Posterior cingulate gyrus (tissue), 11 donors: Measurements from ENCODE around the gene LMF1.

Source experiments
- DNase-seq, 10 donors: peaks; one replicate each; pipeline versions ENCODE4 v3.0.0 to v3.0.0-alpha.2; 2020 to 2021; ENCODE audit warnings: mixed read lengths in 3 of 10
- intact Hi-C: fragments of 100-400 bp; cut with DNase I; formaldehyde crosslinking; loops from one replicate; pipeline ENCODE4 v1.15.1; 2023

The LMF1 gene

DNA sequence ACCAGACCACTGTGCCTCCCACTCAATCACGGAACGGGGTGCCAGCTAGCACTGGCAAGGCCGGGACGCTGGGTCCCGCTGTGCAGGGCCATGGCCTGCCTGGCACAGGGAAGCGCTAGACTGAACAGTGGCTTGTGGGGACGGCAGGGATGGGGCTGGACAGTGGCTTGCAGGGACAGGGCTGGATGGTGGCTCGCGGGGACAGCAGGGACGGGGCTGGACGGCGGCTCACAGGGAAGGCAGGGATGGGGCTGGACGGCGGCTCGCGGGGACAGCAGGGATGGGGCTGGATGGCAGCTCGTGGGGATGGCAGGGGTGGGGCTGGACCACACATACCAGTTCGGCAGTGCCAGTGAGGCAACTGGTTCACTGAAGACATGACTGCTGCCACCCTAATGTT lies 32.6 kb downstream of the LMF1 start:
- intact Hi-C loops, result no loop called here
- DNase-seq, result peak in 4 of 10 donors; percentile 29 to 85 (median 58)

DNA sequence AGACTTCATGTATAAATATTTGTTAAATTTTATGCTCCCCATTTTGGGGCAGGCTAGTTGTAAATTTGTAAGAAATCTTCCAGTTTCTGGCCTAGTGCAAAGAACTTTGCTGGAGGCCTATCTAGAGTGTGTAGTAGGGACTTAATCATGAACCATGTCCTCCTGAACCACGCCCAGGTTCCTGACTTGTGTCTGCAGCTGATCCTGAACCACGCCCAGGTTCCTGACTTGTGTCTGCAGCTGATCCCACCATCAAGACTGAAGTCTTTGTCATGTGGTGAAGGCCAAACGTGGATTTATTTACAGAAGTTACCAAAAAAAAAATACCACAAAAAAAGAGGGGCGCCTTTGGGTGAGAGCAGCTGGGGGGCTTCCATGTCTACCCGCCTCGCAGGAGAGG lies 33.1 kb downstream of the LMF1 start:
- no peak for DNase-seq
- intact Hi-C loops, result no loop called here

DNA sequence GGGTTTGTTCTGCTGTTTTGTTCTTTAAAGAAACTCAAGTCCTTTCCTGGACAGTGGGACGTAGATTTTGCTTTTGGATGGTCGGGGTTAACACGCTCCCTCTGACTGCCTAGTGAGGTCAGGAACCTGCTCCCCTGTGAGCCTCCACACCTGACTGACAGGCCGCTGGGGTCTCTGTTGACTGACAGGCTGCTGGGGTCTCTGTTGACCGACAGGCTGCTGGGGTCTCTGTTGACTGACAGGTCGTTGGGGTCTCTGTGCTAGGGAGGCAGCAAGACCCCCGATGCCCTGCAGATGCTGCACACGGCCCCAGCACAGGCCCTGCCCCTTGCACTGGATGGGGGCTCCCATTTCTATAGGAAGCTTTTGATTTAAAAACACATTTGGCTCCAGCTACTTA lies 33.5 kb downstream of the LMF1 start:
- intact Hi-C loops, result no loop called here
- DNase-seq, result peak in 2 of 10 donors; percentile 49 to 57

DNA sequence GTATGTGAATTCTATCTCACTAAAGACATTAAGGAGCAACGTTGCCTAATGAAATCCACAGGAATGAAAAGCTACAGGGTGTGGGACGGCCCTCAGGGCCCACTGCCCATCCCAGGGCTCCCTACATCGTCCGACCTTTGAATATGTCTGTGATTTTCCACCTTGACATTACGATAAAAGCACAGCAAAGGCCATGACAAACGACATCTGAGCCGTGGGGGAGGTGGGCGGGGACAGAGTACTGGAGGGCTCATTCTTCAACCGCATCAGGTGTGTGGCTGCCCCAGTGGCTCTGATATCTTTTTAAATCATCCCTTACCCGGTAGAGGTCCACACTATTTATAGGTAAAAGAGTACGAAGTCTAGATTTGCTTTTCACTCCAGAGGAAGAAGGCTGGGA lies 35.1 kb downstream of the LMF1 start:
- intact Hi-C loops, result no loop called here
- DNase-seq, result peak in 2 of 10 donors; percentile 24 to 31

DNA sequence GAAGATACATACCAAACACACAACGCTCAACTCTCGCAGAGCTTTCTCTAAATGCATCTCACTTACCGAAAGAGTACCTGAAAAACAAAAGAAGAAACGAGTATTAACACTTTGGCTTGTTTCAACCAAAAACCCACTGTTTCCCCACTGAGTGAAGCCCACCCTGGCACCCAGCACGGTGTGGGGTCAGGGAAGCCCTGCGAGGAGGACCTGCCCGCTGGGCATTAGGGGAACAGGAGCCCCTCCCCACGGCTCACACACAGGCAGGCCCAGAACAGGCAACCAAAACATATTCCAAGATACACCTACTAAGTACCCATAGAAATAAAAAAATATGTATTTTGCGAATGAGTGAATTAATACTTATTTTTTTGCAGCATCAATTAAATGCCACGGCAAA lies 36.6 kb downstream of the LMF1 start:
- DNase-seq, result peak in 2 of 10 donors; percentile 16 to 25
- intact Hi-C loops, result no loop called here

DNA sequence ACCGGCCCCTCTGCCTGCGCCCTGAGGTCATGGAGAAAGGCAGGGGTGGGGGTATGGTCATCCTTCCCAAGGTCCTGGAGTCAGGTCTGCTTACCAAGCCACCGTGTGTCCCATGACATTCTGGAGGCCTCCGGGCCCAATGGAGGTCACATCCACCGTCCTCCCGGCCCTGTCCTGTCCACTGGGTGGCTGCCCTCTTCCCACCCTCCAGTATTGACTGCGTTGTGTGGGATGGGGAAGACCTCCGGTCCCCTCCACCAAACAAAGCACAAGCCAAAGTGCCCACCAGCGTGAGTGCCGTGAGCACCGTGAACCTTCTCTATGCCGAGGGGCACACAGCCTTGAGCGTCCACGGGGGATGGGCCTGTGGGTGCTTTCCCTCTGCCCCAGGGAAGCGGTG lies 37.2 kb downstream of the LMF1 start:
- intact Hi-C loops, result no loop called here
- peak in 1 of 10 donors; percentile 57 for DNase-seq

DNA sequence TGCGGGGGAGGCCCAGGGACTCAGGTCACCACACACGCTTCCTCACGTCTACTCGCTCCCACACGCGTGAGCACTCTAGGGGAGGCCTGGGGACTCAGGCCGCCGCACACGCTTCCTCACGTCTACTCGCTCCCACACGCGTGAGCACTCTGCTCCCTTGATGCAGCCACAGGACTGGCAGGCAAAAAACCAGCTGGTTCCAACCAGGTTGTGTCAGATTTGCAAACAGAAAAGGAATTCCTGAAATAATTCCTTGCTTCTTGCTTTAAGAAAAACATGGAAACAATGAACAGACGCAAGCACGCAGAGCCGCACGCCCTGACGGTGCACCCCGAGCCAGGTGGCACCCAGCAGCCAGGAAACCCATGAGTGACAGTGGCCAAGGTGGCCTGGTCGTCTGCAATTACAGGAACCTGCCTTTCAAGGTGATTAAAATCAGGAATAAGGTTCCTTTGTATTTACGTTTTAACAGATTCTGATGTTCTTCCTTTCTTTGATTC lies 37.9 kb downstream of the LMF1 start:
- intact Hi-C loops, result no loop called here
- peak in 3 of 10 donors; percentile 24 to 77 (median 62) for DNase-seq

DNA sequence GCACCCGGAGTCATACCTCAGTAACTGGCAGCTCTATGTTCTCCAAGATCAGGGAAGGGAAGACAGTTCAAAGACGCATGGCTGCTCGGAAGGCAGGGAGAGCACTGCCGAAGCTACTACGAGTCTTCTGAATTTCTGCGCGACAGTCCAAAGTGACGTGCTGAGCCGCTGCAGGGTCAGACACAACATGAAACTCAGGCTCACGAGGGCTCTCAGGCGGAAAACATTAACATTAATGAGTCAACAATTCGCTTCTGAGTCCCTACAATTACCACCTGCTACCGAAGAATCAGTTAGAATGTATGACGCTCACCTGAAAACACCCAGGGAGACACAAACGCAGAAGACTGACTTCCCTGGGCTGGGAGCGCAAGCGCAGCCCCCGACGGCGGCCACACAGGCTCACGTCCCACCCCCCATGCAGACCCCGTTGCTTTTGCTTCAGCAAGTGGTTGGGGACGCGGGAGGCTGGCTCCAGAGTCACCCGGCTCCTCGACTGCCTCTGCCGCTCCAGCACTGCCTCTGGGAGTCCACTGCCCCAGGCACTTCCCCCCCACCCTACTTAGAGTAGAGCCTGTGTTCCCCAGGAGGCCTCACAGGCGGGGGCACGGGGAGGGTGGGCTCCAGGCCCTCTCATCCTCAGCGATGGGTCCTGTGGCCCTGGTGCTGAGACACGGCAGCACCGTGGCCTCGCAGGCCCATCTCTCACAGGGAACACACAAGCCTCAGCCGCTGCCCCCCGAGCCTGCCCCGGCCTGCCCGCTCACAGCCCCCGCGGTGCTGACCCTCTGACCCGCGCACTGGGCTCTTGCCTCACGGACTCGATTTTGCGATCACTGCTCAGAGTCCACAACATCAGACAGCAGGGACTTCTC lies 38.9 kb downstream of the LMF1 start:
- DNase-seq, result peak in 2 of 10 donors; percentile 68 to 81
- intact Hi-C loops, result no loop called here

DNA sequence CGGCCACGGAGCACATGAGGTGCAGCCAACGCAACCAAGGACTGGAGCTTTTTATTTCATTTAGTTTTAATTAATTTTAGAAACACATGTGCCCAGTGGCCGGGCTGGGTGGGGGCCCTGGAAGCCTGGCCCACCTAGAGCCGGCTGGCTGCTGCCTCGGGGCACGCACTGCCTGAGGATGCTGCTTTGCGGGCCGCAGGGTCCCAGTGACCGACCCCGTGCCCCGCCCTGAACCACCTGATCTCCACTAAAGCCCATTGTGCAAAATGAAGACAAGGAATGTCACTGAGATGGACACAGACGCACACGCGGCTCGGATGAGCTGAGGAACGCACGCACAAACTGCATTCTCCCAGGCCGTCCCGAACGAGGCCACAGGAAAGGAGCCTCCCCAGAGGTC lies 39.6 kb downstream of the LMF1 start:
- DNase-seq, result peak in 3 of 10 donors; percentile 65 to 74 (median 72)
- intact Hi-C loops, result no loop called here

DNA sequence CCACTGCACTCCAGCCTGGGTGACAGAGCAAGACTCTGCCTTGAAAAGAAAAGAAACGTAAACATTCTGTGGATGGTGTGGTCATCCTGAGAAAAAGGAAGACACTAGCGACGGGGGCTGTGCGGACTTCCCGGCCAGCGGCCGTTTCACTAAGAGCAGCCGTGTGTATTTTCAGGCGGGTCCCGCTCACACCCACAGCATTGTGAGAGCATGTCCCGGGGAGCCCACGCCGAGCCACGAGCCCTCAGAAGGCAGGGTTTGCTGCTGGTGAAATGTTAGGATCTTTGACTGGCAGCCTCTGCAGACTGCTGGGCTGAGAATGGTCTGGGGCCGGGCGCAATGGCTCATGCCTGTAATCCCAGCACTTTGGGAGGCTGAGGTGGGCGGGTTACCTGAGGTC lies 40.3 kb downstream of the LMF1 start:
- intact Hi-C loops, result no loop called here
- peak in 3 of 10 donors; percentile 10 to 61 (median 49) for DNase-seq

DNA sequence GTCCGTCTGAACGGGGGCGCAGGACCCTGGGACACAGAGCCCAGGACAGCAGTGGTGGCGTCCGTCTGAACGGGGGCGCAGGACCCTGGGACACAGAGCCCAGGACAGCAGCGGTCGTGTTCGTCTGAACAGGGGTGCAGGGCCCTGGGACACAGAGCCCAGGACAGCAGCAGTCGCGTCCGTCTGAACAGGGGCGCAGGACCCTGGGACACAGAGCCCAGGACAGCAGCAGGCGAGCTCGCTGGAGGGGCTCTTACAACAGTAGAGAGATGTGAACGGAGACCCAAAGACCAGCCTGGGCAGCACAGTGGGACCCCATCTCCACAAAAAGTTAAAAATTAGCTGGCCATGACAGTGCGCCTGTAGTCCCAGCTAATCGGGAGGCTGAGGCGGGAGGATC lies 40.7 kb downstream of the LMF1 start:
- DNase-seq, result peak in 1 of 10 donors; percentile 26
- intact Hi-C loops, result no loop called here

DNA sequence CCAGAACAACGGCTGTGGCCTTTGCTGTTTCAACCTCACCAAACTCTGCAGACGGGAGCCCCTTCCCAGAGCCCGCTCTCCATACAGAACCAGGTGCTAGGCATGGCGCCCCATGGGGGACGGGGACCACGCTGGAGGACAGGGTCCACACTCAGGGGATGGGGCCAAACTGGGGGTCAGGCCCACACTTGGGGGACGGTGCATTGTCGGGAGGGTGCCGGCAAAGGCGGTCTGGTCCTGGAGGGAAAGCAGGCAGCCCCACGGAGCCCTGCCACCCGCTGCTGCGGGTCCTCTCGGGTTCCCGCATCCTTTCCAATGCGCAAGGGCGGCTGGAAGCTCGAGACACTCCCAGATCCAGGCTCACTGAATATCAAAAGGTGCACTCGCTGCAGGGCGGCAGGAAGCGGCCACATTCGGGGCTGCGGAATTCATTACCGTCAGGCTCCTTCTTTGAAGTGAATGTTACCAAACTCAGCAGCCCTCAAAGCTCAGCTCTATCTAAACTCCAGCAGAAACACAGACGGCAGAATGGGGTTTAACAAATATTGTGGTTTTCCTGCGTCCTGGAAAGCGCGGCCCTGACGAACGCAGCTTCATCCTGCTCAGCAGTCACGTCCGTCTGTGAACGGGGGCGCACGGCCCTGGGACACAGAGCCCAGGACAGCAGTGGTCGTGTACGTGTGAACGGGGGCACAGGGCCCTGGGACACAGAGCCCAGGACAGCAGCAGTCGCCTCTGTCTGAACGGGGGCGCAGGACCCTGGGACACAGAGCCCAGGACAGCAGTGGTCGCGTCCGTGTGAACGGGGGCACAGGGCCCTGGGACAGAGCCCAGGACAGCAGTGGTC lies 41.3 kb downstream of the LMF1 start:
- intact Hi-C loops, result no loop called here
- DNase-seq, result peak in 3 of 10 donors; percentile 32 to 78 (median 70)

DNA sequence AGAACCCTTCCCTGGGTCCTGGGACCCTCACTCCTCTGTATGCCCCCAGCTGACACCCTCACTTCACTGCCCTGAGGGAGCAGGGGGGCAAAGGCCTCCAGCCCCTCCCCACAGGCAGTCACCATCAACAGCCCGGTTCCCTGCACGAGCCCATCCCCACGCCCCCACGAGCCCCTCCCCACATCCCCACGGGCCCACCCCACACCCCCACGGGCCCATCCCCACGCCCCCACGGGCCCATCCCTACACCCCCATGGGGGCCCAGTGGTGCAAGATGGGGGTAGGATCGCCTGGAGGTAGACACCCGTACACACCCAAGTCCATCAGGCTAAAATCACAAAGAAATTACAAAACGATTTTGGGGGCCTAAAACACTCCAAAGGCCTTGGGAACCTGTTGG lies 42.3 kb downstream of the LMF1 start:
- intact Hi-C loops, result no loop called here
- peak in 2 of 10 donors; percentile 15 to 38 for DNase-seq

DNA sequence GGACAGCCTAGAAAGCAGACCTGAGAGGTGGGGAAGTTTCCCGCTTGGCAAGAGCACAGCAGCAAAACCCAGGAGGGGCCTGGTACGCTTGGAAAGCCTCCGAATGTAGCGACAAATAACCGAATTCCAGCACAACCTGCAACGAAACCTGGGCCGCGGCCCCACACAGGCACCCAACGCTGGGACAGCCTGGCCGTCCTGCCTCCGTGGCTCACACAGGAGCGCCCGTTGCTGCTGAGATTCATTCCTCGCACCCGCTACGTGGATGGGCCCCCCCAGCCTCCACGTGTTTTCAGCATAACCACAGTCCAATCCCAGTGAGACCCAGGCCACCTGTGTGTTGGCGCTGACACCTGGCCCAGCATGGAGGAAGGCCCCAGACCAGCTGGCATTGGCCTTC lies 42.9 kb downstream of the LMF1 start:
- intact Hi-C loops, result no loop called here
- DNase-seq, result peak in 2 of 10 donors; percentile 67 to 76

DNA sequence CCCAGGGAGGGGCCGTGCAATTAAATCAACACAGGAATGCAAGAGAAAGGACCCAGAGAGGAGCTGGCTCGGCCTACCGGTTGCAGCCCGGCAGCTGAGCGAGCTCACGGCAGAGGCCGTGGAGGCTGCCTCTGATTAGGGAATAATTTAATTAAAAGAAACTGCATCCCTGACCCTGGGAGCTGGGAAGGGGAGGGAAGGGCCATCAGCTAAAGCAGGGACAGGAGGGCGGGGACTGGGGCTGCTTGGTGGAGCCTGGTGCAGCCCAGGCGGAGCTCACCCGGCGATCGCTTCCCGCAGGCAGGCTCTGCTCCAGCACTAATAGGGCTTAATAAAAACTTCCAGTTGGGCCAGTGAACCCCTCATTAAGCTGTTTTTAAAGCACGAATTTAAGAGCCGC lies 43.4 kb downstream of the LMF1 start:
- intact Hi-C loops, result no loop called here
- DNase-seq, result peak in 1 of 10 donors; percentile 33

DNA sequence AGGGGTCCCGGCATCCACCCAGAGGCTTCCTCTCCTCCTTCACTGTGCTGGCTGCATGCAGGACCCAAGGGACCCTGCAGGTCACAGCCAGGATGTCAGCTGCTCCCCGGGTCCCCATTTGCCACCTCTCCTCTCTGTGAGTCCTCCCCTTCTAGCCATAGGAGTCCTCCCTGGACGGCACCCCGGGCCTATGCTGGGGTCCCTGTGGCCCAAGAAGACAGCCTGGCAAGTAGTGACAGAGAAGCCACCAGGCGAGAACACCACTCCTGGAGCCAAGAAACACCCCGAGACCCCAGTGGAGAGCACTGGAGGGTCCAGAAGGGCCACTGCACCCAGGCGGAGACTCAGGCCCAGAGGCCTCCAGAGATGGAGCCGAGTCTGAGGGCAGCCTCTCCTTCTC lies 44.1 kb downstream of the LMF1 start:
- DNase-seq, result peak in 2 of 10 donors; percentile 43 to 74
- intact Hi-C loops, result no loop called here

DNA sequence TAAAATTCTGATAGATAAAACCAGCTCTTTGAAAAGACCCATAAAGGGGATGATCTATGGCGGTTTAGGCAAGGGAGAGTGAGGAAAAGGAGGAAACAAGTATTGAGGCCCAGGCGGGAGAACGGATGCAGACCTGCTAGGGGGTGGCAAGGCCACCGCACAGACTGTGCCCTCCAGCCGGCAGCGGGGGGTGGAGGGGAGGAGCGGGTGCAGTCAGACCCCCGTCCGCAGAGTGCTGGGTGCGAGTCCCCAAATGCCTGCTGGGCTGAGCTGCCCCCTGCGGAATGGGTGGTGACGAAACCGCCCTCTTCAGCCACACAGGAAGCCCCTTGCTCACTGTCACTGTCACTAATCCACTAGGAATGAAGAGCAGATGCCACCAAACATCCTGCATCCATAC lies 46.0 kb downstream of the LMF1 start:
- peak in 3 of 10 donors; percentile 35 to 65 (median 61) for DNase-seq
- intact Hi-C loops, result no loop called here

DNA sequence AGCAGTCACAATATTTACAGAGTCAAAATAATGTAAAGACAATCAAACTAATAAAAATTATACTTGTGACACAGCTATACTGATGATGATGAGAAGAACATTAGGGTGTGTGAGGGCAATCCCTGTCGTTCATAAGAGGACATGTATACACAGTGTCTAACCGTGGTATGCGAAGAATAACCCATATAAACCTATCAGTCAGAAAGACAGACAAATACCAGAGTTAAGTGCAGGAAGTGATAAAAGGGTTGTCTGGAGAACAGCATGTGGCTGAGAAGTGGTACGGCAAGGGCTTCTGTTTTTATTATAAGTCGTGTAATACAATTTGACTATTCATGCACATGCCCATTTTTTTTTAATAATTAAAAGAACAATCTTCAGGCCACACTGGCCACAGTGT lies 46.7 kb downstream of the LMF1 start:
- intact Hi-C loops, result no loop called here
- DNase-seq, result no peak

DNA sequence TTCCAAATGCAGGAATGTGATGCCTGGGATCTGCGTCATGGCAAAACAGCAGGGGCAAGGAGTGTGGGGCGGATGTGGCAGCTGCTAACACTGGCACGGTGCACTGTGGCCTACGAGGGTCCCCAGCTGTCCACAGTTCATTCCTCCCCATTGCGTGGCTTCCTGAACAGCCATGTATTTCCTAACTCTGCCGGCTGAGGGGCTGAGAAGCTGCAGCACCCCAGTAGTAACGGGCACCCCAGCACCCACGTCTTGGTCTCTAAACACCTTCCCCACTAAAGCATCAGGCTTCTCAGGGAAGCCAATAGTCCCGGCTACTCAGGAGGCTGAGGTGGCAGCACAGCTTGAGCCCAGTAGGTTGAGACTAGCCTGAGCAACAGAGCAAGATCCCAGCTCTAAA lies 47.6 kb downstream of the LMF1 start:
- DNase-seq, result peak in 3 of 10 donors; percentile 9 to 45 (median 9)

DNA sequence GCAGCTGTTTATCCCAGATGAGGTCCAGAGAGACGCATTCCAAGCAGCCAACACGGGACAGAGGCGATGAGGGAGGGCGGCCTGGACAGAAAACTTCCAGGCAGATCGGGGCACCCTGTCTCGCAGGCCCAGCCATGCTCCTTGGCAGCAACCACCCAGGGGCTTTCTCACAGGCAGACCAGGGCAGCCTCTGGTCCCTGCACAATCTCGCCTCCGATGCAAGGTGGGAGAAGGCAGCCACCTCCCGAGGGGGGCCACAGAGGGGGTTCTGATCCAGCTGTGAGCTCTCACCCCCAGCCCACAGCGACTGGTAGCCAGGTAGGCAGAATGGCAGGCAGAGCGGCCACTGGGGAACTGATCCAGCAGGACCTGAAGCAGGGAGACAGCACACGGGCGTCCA lies 48.7 kb downstream of the LMF1 start:
- intact Hi-C loops, result no loop called here
- DNase-seq, result peak in 4 of 10 donors; percentile 21 to 75 (median 67)

More for the DNA sequence above, 47.6 kb downstream of the LMF1 start:
- intact Hi-C loops, result no loop called here

DNA sequence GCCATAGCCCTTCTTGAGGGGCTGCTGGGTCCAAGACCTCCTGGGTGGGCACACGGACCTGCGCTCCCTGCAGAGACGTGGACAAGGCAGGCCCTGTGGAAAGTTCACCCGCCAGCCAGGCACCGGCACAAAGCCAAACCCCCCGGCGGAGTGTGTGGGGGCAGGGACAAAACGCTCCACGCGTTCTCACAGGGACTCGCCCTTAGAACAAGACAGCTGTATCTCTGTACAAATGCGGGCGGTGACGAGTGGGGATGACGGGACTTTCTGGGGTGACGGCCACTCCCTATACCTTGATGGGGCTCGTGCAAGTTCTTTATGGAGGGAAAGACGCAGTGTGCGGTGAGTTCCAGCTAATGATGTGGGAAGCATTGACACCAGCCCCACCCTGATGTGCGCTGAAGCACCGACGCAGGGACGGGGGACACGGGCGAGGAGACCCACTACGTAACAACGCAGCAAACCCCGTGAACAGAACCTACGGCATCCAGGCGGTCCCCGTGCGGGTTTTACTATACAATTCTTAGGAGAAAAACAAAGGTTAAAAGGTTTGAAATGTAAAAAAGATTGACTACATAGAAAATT lies 49.4 kb downstream of the LMF1 start:
- DNase-seq, result peak in 6 of 10 donors; percentile 23 to 87 (median 66)
- intact Hi-C loops, result no loop called here
